Peyer's patch (tissue), 4 donors: Measurements from ENCODE around the gene FKBP1A. TPM values are rescaled to one million over a fixed set of nuclear protein-coding genes. Genes with fewer than 3 reads are reported as not detected.

ENCODE experiments used
- DNase-seq, 3 donors: peaks; one replicate each; pipeline ENCODE4 v3.0.0-alpha.2; 2017 to 2019
- H3K27ac ChIP-seq, 4 donors: fragments of 200-600 bp; sonication (generic); one replicate each; pipeline ENCODE4 v1.5.1; 2016 to 2019
- H3K27me3 ChIP-seq, 2 donors: fragments of 200-600 bp; sonication (generic); one replicate each; pipeline ENCODE4 v1.5.1; 2019
- H3K36me3 ChIP-seq, 3 donors: fragments of 200-600 bp; sonication (generic); one replicate each; pipeline ENCODE4 v1.5.1; 2016 to 2019
- H3K4me1 ChIP-seq, 4 donors: fragments of 200-600 bp; sonication (generic); one replicate each; pipeline ENCODE4 v1.5.1; 2016 to 2019
- H3K4me3 ChIP-seq, 4 donors: fragments of 200-600 bp; sonication (generic); 1 replicate in 3 of 4; 2 replicates in 1 of 4; pipeline ENCODE4 v1.5.1; 2016 to 2019; ENCODE audit warnings: mild to moderate bottlenecking in 1 of 4
- H3K9me3 ChIP-seq, 4 donors: fragments of 200-600 bp; sonication (generic); one replicate each; pipeline ENCODE4 v1.5.1; 2016 to 2019; ENCODE audit warnings: mild to moderate bottlenecking in 1 of 4
- POLR2A ChIP-seq, 2 donors: fragments of 450-650 bp; IDR thresholded peaks; one replicate each; pipeline ENCODE4 v1.5.1; 2017; ENCODE audit warnings: antibody characterized with exemption in 2 of 2, mild to moderate bottlenecking in 2 of 2, moderate library complexity in 2 of 2
- total RNA-seq, 4 donors: library from RNA; depleted of rRNA; stranded (reverse); fragments of >200 nt; gene quantifications; one replicate each; pipeline ENCODE4 v1.1.0, GENCODE V29; 2016
- TF ChIP-seq, protein P1 (sequence below), 6 experiments: fragments of 450-650 bp in 4 of 6; fragments of 200-600 bp in 2 of 6; sonication (generic) in 1 of 6; IDR thresholded peaks; one replicate each; pipeline ENCODE4 v1.5.1; 2017 to 2019; ENCODE audit warnings: antibody characterized with exemption in 6 of 6, mild to moderate bottlenecking in 3 of 6, moderate library complexity in 1 of 6

FKBP1A gene
- total RNA-seq, 4 donors from 2014 or later, result 76.9 to 165 (median 98.5) TPM

DNA sequence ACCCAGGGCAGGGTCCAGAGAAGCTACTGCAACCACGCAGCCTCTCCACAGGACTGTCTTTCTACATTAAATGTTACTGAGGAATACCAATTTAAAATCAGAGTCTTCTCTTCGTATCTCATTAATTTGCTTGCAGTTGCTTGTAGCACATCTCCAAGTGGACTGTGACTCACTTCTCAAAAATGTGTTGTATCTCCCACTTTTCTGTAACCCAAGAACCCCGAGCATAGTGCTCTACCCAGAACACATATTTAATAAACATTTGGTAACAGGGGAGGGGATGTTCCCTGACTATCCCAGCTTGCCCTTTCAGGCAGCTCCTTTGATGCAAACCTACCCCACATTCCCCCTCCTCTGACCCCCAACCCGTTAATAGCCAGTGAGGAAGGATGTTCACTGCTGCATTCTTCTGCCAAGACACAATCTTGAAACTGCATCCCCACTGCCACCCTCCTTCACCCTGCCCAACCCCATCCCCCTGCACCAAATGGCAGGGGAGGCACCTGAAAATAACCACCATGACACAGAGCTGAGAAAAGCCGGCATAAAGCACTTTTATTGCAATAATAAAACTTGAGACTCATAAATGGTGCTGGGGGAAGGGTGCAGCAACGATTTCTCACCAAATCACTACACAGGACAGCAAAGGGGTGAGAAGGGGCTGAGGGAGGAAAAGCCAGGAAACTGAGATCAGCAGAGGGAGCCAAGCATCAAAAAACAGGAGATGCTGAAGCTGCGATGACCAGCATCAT lies 24.2 kb downstream of the FKBP1A start:
- Histone ChIP-seq H3K4me3 (no peak overlapping the region), H3K27ac (no peak overlapping the region), H3K4me1 (peaks cover 0 to 23% (median 0%) of the 10 kb centered on the region in 4 donors), H3K36me3 (peaks cover 0 to 12% (median 3%) of the 10 kb centered on the region in 3 donors), H3K27me3 (no peaks in the 10 kb centered on the region), H3K9me3 (no peaks in the 10 kb centered on the region)
- TF ChIP-seq, protein P1, sequence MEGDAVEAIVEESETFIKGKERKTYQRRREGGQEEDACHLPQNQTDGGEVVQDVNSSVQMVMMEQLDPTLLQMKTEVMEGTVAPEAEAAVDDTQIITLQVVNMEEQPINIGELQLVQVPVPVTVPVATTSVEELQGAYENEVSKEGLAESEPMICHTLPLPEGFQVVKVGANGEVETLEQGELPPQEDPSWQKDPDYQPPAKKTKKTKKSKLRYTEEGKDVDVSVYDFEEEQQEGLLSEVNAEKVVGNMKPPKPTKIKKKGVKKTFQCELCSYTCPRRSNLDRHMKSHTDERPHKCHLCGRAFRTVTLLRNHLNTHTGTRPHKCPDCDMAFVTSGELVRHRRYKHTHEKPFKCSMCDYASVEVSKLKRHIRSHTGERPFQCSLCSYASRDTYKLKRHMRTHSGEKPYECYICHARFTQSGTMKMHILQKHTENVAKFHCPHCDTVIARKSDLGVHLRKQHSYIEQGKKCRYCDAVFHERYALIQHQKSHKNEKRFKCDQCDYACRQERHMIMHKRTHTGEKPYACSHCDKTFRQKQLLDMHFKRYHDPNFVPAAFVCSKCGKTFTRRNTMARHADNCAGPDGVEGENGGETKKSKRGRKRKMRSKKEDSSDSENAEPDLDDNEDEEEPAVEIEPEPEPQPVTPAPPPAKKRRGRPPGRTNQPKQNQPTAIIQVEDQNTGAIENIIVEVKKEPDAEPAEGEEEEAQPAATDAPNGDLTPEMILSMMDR (IDR thresholded peaks at IDR 0.05), result no peak
- TF ChIP-seq POLR2A (IDR thresholded peaks at IDR 0.05), result no peak
- no peak for DNase-seq

DNA sequence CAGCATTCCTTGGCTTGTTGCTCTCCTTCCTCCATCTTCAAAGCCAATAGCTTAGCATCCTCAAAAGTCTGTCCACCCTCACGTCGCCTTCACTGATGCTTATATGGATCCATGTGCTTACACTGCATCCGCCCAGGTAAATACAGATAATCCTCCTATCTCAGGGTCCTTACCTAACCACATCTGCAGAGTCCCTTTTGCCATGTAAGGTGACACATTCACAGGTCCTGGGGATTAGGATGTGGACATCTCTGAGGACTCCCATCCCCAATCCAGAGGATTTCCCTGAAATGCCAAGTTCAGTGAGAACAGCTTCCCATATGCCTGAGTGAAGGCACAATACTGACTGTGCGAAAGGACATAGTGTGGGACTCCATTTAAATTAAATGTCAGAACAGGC lies 25.4 kb downstream of the FKBP1A start:
- Histone ChIP-seq H3K36me3 (peaks cover 0 to 4% (median 0%) of the 10 kb centered on the region in 3 donors), H3K4me3 (no peak overlapping the region), H3K9me3 (no peaks in the 10 kb centered on the region), H3K27me3 (no peaks in the 10 kb centered on the region), H3K27ac (no peak overlapping the region), H3K4me1 (peaks cover 0 to 23% (median 0%) of the 10 kb centered on the region in 4 donors)
- TF ChIP-seq, protein P1 (IDR thresholded peaks at IDR 0.05), result no peak
- TF ChIP-seq POLR2A (IDR thresholded peaks at IDR 0.05), result no peak
- no peak for DNase-seq

DNA sequence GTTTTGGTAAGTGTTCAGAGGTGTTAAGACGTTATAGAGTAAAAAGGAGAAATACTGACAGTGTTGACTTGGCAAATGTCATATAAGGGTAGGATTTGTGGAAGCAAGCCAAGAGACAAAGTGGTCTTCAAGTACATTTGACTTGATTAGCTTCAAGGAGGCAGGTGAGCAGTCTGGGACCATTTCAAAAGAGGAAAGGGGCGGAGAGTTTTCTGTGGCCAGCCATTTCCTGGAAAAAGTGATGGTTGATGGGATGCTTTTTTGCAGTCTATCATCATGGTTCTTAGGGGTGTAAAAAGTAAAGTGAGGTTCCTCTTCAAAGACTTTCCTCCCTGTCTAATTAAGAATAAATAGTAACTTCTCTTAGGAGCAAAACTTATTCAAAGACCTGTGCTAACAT lies 28.7 kb downstream of the FKBP1A start:
- Histone ChIP-seq H3K4me3 (no peak overlapping the region), H3K27me3 (no peaks in the 10 kb centered on the region), H3K36me3 (peaks cover 0 to 5% (median 0%) of the 10 kb centered on the region in 3 donors), H3K9me3 (no peaks in the 10 kb centered on the region), H3K27ac (no peak overlapping the region), H3K4me1 (peaks cover 0 to 19% (median 0%) of the 10 kb centered on the region in 4 donors)
- DNase-seq, result no peak
- TF ChIP-seq, protein P1 (IDR thresholded peaks at IDR 0.05), result no peak
- TF ChIP-seq POLR2A (IDR thresholded peaks at IDR 0.05), result no peak

DNA sequence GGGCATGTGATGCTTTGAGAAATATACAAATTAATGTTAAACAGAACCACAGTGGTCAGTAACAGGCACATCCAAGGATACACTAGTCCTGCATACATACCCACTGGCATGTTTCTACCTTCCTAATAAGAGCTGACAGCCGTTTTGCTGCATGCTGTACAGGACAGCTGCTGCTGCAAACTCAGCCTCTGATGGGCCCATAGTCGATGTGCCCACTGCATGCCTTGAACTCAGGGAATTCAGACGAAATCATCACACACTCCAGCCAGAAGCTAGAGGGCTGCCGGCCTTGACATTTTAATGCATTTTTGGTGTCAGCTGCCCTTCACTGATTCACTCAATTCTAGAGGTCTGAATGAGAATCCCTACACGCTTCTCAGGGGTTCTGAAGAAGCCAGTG lies 29.3 kb downstream of the FKBP1A start:
- no peak overlapping the region for H3K27ac ChIP-seq
- H3K4me3 ChIP-seq, result no peak overlapping the region
- H3K9me3 ChIP-seq, result no peaks in the 10 kb centered on the region
- peaks cover 0 to 14% (median 0%) of the 10 kb centered on the region in 4 donors for H3K4me1 ChIP-seq
- peaks cover 0 to 5% (median 0%) of the 10 kb centered on the region in 3 donors for H3K36me3 ChIP-seq
- DNase-seq, result no peak
- TF ChIP-seq, protein P1 (IDR thresholded peaks at IDR 0.05), result no peak
- no peak for TF ChIP-seq POLR2A (IDR thresholded peaks at IDR 0.05)
- no peaks in the 10 kb centered on the region for H3K27me3 ChIP-seq

DNA sequence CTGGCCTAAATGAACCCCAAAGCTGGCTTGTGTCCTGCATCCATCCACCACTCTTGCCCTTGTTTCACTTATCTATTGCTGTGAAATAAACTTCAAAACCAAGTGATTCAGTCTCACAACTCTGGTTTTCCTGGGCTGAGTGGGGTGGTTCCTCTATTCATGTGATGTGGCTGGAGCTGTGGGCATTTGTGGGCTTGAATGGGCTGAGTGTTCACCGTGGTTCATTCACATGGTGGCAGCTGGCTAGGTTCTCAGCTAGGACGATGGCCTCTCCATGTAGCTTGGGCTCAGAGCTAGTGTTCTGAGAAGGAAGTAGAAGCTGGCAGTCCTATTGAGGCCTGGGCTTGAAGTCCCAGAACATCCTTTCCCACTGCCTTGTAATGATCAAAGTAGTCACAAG lies 30.4 kb downstream of the FKBP1A start:
- H3K9me3 ChIP-seq, result no peaks in the 10 kb centered on the region
- H3K27me3 ChIP-seq, result no peaks in the 10 kb centered on the region
- no peak overlapping the region for H3K27ac ChIP-seq
- TF ChIP-seq POLR2A (IDR thresholded peaks at IDR 0.05), result no peak
- TF ChIP-seq, protein P1 (IDR thresholded peaks at IDR 0.05), result no peak
- no peak for DNase-seq
- H3K36me3 ChIP-seq, result peaks cover 0 to 5% (median 0%) of the 10 kb centered on the region in 3 donors
- H3K4me3 ChIP-seq, result no peak overlapping the region
- peaks cover 0 to 11% (median 0%) of the 10 kb centered on the region in 4 donors for H3K4me1 ChIP-seq
